Measurements from ENCODE around the gene ZFHX2.
"Not testable (repeated sequence)": the region's sequence is repeated elsewhere in the genome, so short reads cannot be mapped to it uniquely, and the experiment has no call there.

The ZFHX2 gene

GRCh38 chr14:23538785-23539184 lies 12.8 kb downstream of the ZFHX2 start:
- DNase-seq, result no peak

- DNase-seq, result no peak
Measured at GRCh38 chr14:23538050-23538718, 13.4 kb downstream of the ZFHX2 start.

- DNase-seq, result no peak
Measured at GRCh38 chr14:23537351-23538049, 14.1 kb downstream of the ZFHX2 start.

- not testable (repeated sequence) for DNase-seq
Measured at GRCh38 chr14:23536906-23537305, 14.7 kb downstream of the ZFHX2 start.

- no peak for DNase-seq
Measured at GRCh38 chr14:23536494-23536893, 15.1 kb downstream of the ZFHX2 start.

- DNase-seq, result no peak
Measured at GRCh38 chr14:23535943-23536342, 15.6 kb downstream of the ZFHX2 start.

- no peak for DNase-seq
Measured at GRCh38 chr14:23533652-23534435, 17.7 kb downstream of the ZFHX2 start.

- no peak for DNase-seq
Measured at GRCh38 chr14:23532658-23533057, 18.9 kb downstream of the ZFHX2 start.

- DNase-seq, result no peak
Measured at GRCh38 chr14:23531391-23531790, 20.2 kb downstream of the ZFHX2 start.

- no peak for DNase-seq
Measured at GRCh38 chr14:23530375-23531055, 21.1 kb downstream of the ZFHX2 start.

GRCh38 chr14:23529016-23529415 lies 22.5 kb downstream of the ZFHX2 start:
- DNase-seq, result no peak

GRCh38 chr14:23528555-23528954 lies 23.0 kb downstream of the ZFHX2 start:
- no peak for DNase-seq

- no peak for DNase-seq
Measured at GRCh38 chr14:23525611-23526010, 26.0 kb downstream of the ZFHX2 start.

- no peak for DNase-seq
Measured at GRCh38 chr14:23524954-23525353, 26.6 kb downstream of the ZFHX2 start.

GRCh38 chr14:23523229-23524016 lies 28.1 kb downstream of the ZFHX2 start:
- DNase-seq, result no peak

GRCh38 chr14:23522643-23523198 lies 28.8 kb downstream of the ZFHX2 start:
- DNase-seq, result no peak

- no peak for DNase-seq
Measured at GRCh38 chr14:23521785-23522640, 29.6 kb downstream of the ZFHX2 start.

GRCh38 chr14:23520899-23521533 lies 30.5 kb downstream of the ZFHX2 start:
- DNase-seq, result no peak

- no peak for DNase-seq
Measured at GRCh38 chr14:23518709-23519108, 32.9 kb downstream of the ZFHX2 start.

GRCh38 chr14:23517650-23518326 lies 33.8 kb downstream of the ZFHX2 start:
- DNase-seq, result no peak
